Measurements from ENCODE around the gene TMEM164.

Gene TMEM164

GRCh38 chrX:110070970-110071369 is 68.1 kb downstream of the TMEM164 start:
- DNase-seq (ENCODE audit: low read depth in 2 of 2): no peak

GRCh38 chrX:110081320-110081719 is 78.4 kb downstream of the TMEM164 start:
- no peak for DNase-seq (ENCODE audit: low read depth in 2 of 2)

GRCh38 chrX:110081740-110082139 is 78.8 kb downstream of the TMEM164 start:
- DNase-seq (ENCODE audit: low read depth in 2 of 2): no peak

- DNase-seq (ENCODE audit: low read depth in 2 of 2): no peak
Observed at GRCh38 chrX:110082161-110082560, 79.2 kb downstream of the TMEM164 start.

GRCh38 chrX:110086162-110086915 is 83.4 kb downstream of the TMEM164 start:
- DNase-seq (ENCODE audit: low read depth in 2 of 2): no peak

- DNase-seq (ENCODE audit: low read depth in 2 of 2): no peak
Observed at GRCh38 chrX:110086916-110087484, 84.1 kb downstream of the TMEM164 start.

GRCh38 chrX:110087485-110088356 is 84.8 kb downstream of the TMEM164 start:
- no peak for DNase-seq (ENCODE audit: low read depth in 2 of 2)

GRCh38 chrX:110089656-110090403 is 86.9 kb downstream of the TMEM164 start:
- no peak for DNase-seq (ENCODE audit: low read depth in 2 of 2)

- DNase-seq (ENCODE audit: low read depth in 2 of 2): no peak
Observed at GRCh38 chrX:110097920-110098319, 95.0 kb downstream of the TMEM164 start.

- DNase-seq (ENCODE audit: low read depth in 2 of 2): no peak
Observed at GRCh38 chrX:110103344-110103743, 100.4 kb downstream of the TMEM164 start.

- no peak for DNase-seq (ENCODE audit: low read depth in 2 of 2)
Observed at GRCh38 chrX:110104078-110104477, 101.2 kb downstream of the TMEM164 start.

GRCh38 chrX:110108381-110108821 is 105.5 kb downstream of the TMEM164 start:
- no peak for DNase-seq (ENCODE audit: low read depth in 2 of 2)

- no peak for DNase-seq (ENCODE audit: low read depth in 2 of 2)
Observed at GRCh38 chrX:110114260-110114776, 111.4 kb downstream of the TMEM164 start.

GRCh38 chrX:110116066-110116980 is 113.4 kb downstream of the TMEM164 start:
- DNase-seq (ENCODE audit: low read depth in 2 of 2): no peak

GRCh38 chrX:110118530-110118929 is 115.6 kb downstream of the TMEM164 start:
- no peak for DNase-seq (ENCODE audit: low read depth in 2 of 2)

GRCh38 chrX:110119480-110119879 is 116.6 kb downstream of the TMEM164 start:
- no peak for DNase-seq (ENCODE audit: low read depth in 2 of 2)

GRCh38 chrX:110120025-110120424 is 117.1 kb downstream of the TMEM164 start:
- no peak for DNase-seq (ENCODE audit: low read depth in 2 of 2)

- DNase-seq (ENCODE audit: low read depth in 2 of 2): no peak
Observed at GRCh38 chrX:110123331-110123782, 120.4 kb downstream of the TMEM164 start.

- DNase-seq (ENCODE audit: low read depth in 2 of 2): no peak
Observed at GRCh38 chrX:110125446-110126162, 122.7 kb downstream of the TMEM164 start.

GRCh38 chrX:110131031-110131430 is 128.1 kb downstream of the TMEM164 start:
- no peak for DNase-seq (ENCODE audit: low read depth in 2 of 2)
